GM19351 (cell line): ENCODE measurements around the gene CAMTA1.

ENCODE experiments used
- ATAC-seq: cut with Tn5 transposase; IDR thresholded peaks from one replicate; pipeline ENCODE4 v1.9.1; 2021; ENCODE audit warnings: mild to moderate bottlenecking, moderate library complexity; ENCODE audit not compliant: unreplicated experiment

CAMTA1 gene

DNA sequence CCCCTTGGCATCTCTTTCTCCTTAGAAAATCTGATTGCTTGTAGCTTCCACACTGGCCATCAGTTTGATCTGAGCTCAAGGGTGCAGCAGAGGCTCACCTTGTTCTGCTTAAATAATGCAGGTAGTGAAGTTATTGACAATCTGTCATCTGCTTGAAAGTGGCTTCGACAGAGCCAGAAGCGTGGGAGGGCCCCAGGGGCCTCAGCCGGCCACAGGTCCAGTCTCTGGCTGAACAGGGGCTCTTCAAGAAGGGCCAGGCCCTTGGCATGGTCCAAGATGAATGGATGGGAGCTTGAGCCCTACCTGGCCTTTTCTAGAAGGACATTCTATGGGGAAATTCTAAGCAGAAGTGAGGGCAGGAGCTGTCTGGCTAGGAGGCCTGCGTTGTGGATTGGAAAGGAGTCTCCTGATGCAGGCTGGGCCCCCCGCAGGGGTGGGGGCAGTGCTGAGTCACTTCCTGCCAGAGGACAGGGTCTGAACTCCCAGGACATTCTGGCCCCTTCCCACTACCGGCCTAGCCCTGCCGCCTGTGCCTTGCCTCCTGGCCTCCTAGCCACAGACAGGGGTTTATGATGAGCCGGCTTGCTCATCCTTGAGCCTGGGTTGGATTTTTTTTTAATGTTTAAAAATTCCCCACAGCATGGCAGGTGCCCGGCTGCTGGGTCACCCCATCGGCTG is 823.5 kb downstream of the CAMTA1 start:
- ATAC-seq: no peak

DNA sequence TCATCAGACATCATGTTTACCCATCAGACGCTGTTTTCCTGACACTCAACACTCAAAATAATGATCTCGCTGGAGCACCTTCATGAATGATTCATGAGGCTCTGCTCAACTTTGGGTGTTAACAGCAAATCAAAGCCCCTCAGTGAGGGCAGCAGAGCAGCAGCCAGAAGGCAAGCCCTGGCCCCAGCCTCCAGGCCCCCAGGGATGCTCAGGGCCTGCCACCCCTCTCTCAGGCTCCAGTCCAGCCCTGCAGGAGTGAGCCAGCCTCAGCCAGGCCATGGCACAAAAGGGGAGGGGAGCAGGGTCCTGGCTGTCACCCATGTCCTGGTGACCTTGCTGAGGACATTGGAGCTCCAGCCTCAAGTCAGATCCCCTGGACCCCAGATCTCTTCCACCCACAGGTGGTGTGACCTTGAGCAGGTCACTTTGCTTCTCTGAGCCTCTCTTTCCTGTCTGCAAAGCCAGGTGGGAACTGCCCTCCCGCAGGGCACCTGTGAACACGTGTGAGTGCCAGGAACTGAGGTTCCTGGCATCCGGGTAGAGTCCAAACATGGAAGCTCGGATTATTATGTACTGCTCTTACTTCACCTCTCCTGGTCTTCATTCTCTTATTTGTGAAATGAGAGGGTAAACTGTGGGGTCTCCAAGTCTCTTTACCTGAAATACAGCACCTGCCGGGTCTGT is 824.2 kb downstream of the CAMTA1 start:
- ATAC-seq: no peak

DNA sequence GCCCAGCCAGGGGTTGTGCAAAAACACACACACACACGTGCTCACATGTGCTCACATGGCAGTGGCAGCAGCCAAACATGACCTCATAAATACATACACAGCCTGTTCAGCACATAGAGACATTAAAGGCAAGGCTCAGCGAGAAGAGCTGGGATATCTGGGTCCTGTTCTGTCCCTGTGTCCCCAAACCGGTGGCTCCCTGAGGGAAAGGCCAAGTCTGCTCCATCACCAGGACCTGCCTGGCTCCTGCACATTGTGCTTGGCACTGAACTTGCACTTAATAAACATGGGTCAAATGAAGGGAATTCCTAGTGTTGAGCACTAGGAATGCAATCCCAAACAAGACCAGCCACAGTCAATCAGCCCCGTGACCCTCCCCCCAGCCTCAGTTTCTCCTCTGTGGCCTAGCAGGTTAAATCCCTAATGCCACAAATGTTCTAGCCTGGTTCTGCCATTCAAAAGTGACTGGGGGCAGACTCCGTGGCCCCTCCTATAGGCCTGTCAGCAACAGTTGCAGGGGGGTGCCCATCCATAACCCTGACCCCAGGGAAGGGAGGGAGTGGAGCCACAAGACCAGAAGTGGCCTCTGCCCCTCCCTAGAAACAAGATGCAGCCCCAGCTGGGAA is 825.0 kb downstream of the CAMTA1 start:
- ATAC-seq: no peak

DNA sequence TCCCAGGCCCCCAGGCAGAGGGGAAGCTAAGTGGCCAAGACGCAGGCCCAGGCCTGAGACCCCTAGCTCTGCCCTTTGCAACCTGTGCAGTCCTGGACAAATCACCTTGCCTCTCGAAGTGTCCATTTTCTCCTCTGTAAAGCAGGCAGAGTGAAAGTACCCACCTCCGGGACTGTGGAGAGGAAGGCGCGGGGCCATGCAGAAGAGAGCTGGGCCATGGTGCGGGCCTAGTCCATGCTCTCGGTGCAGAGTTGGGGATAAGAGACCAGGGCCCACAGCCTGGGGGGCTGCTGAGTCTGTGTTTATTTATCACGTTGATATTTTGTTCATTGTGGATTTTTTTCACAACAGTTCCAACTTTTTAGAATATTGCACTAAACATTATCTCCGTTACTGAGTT is 825.7 kb downstream of the CAMTA1 start:
- no peak for ATAC-seq

DNA sequence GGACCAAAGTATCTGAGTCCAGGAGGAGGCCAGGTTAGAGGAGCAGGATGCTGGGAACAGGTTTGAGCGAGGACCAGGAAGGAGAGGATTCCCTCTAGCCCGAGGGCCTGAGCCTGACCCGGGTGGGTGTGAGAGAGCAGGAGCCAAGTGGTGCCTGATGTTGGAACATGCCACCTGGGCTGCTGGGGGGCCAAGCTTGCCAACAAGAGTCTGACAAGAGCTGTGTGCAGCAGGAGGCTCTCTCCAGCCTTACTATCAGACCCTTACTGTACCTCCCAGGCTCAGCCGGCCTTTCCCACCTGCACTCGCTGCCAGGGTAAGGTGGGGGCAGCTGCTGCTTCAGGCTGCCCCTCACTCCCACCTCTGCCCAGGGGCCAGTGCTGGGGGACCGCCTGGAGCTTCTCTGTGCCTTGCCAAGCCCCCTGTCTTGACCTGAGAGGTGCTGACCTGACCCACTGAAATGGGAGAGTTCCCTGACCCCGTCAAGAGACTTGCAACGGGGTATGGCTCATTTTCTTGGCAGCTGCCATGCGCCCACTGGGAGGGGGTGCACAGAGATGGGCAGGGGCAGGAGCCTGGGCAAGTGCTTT is 826.3 kb downstream of the CAMTA1 start:
- no peak for ATAC-seq

DNA sequence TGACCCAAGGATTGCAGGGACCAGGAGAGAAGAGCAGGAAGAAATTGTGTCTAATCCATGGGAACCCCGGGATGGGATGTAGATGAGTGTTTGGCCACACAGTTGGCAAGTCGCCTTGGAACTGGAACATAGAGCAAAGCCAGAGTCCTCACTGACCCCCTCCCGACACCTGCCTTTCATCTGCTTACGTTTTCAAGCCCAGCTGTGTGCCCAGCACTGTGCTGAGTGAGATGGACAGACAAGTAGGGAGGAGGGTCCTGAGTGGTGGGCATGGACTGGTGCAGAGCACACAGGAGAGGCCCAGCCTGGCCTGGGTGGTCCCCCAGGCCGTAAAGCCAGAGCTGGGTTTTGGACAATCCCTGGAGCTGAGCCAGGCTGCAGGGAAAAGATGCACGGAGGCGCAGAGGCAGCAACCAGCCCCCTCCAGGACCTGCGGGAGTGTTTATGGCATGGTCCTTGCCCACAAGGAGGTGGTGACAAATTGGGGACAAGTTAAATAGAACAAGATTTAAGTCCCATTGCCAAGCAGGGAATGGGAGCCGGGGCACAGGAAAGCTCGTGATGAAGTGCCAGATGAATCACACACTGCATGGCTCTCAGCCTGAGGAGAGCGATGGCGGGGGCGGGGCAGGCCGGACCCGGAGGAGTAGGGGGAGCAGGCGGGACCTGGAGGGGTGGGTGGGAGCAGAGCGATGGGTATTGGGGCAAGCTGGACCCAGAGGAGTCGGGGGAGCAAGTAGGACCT is 828.0 kb downstream of the CAMTA1 start:
- ATAC-seq: no peak

DNA sequence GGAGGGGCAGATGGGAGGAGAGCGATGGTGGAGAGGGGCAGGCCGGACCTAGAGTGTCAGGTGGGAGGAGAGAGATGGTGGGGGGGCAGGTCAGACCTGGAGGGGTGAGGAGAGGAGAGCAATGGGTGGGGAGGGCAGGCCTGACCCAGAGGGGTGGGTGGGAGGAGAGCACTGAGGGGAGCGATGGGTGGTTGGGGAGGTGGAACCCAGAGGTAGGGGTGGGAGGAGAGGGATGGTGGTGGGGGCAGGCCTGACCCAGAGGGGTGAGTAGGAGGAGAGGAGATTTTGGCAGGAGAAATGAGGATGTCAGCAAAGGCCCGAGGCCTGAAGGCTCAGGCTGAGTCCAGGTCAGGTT is 828.6 kb downstream of the CAMTA1 start:
- ATAC-seq: no peak

DNA sequence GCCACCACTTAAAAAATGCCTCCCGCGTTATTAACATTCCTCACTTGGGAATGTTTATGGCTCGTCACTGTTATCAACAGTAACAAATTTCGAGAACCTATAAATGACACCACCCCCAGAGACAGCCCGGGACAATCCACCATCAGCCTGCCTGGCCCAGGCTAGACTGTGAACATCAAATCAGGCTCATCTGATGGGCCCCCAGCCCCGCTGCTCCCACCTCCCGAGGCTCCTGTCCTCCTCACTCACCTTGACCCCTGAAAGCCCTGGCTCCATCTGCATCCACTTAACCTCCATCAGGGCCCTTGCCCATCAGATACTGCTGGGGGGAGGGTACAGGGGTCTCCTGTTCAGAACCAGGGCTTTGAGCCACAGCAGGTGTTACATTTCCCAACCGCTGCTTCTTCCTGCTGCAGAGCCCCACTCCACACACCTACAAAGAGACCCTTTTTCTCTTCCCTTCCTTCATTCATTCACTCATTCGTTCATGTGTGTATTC is 829.4 kb downstream of the CAMTA1 start:
- no peak for ATAC-seq

DNA sequence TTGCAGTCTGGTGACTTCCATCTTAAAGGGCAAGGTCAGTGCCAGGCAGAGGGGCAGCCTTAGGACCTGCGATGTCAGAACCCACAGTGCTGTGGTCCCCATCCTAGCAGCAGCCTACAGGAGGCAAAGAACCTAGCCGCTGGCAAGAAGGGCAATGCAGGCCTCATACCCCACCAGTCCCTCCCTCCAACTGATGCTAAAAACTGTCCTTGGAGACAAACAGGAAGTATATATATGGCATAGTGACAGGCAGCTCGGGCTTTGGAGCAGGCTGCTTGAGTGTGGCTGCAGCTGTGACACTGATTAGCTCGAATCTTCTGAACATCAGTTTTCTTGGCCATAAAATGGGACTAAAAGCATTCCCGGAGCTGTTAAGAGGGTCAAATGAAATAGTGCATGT is 829.9 kb downstream of the CAMTA1 start:
- no peak for ATAC-seq

DNA sequence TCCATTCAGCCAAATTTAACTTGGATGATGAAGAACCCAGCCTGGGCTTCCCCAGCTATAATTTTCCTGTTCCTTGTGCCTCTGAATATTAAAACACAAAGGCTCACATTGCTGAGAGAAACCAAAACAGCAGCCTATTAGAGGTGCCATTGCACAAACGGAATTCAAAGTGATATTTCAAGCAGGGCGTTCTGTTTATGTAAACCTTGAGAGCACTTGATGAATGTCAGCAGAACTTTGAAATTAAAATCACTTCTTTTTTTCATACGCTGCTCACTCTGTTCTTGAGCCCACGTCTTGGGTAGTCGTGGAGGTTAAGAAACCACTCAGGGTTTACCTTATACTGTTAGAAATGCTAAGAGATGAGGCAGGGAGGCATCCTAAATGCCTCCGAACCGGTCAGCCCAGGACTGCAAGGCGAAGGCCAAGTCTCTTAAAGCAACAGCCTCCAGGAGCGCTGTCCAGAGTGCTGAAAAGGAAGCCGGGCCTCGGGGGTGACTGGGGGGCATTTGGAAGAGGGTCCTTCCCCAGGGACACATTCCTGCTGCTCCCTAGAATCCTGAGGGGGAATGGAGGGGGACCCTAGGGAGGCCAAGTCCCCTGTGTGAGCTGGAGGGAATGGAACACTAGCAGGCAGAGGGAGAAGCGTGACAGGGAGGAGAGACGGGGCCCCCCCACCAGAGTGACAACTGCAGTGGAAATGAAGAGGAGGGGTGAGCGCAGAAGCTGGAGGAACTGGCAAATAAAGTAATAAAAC is 831.0 kb downstream of the CAMTA1 start:
- no peak for ATAC-seq

DNA sequence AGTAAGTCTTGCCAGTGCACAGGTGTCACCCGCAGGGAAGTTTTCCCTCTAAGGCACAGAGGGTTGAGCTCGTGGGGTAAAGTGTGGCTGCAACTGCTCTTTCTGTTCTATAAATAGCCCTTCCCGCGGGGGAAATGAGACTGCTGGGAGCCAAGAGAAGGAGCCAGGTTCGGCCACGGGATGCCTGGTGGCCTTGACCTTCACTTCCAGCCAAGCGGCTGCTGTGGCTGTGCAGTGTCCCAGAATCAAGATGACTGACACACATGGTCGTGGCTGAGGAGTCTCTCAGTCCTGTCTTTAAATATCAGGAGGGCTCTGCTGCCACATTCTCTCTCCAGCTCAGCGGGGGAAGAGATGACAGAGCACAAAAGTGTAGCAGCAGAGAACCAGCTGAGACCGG is 831.7 kb downstream of the CAMTA1 start:
- ATAC-seq: no peak

DNA sequence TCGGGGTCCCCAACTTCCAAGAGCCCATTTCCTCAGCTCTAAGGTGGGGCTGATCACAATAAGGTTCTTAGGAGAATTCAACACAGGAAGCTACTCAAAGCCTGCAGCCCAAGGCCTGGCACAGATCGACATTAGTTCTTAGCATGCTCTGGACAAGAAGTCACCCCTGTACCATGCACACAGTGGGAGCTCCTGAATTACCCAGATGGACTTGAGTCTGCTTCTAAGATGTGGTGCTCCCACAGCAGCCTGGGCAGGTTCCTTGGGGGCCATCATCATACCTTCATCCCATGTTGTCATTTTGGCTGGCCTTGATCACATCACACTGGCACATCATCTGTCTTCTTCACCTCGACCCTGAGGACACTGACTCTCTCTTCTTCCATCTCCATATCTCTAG is 832.6 kb downstream of the CAMTA1 start:
- no peak for ATAC-seq

DNA sequence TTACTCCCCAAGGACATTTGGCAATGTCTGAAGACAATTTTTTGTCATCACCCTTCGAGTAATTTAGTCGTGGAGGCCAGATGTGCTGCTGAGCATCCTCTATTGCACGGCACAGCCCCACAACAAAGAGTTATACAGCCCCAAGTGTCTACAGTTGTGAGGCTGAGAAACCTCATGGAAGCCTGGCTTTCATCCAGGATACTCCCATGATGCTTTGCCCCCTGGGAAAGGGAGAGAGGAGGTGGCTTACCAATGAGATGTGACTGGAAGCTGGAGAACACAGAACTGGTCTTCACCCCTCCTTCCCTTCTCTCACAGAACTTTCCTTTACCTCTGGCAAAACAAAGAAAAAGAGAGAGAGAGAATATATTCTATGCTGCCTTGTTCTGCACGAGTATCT is 834.9 kb downstream of the CAMTA1 start:
- no peak for ATAC-seq

DNA sequence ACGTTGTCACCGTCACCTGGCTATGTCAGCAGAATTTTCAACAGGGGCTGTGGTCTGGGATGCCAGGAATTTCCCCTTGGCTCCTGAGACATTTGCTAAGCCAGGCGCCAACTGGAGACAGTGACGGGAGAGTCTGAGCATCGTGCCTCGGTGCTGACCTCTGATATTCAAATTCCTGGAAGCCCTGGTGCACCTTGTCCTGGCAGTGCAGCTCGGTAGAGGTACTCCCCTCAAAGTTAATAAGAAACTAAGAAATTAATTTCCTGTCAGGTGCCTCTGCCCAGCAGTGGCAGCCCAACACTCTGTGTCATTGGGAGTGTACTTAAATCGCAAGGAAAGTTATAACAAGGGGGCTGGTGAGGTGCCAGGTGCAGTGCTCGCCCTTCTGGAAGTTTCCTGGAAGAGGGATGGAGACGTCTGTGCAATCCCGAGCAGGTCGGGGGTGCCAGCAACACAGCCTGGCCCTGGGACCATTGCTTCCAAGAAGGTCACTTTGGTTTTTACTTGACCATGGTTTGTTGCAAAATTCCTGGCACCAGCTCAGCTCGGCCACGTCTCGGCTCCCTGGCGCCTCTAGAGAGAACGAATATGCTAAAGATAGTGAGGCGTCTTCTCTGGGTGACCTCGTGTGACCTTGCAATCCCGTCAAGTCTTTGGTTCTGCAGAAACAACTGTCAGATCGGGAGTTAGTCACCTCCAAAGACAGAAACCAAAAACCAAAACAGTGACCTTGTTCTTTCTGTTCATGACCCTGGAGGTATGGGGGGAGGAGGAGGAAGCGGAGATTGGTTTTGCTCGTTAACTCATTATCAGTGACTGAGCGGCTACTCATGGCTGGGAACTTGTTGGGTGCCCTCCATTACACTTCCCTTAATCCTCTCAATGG is 836.3 kb downstream of the CAMTA1 start:
- ATAC-seq: no peak

DNA sequence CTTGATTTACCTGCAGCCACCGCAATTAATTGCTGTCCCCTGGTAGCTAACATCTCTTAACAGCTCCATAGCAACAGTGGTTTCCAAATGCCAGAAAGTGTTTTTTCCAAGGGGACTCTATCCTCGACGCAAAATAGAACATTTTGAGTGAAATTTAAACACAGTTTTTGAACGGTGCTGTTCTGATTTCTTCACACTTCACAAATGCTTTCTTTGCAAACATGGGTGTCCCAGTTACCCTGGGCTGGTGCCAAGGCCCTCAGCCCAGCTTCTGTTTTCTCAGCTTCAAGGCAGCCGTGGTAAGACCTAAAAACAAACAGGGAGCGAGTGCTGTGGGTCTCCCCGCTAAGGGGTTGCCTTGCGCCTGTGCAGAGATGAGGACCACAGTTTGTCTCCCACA is 838.6 kb downstream of the CAMTA1 start:
- no peak for ATAC-seq

DNA sequence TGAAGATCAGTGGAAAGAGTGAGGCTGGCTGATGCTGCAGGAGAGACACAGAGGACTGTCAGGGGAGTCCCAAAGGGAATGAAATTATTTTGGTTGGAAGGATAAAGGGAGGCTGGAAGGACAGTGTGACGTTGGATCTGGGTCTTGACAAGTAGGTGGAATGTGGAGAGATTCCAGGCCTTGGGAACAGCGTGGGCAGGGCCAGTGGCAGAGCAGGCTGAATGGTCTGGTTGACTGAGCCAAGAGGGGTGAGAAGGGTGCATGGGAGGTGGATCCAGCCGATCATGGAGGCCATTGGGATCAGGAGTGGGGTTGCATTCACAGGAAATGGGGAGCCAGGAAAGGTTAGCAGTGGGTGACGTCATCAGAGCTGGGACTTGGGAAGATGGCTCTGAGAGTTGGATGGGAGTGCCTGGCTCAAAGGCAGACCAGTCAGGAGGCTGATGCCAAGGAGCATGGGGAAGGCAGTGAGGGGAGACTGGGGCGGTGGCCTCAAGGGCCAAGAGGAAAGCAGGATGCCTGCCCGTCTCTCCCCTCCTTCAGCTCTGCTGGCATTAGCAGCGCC is 839.6 kb downstream of the CAMTA1 start:
- no peak for ATAC-seq

DNA sequence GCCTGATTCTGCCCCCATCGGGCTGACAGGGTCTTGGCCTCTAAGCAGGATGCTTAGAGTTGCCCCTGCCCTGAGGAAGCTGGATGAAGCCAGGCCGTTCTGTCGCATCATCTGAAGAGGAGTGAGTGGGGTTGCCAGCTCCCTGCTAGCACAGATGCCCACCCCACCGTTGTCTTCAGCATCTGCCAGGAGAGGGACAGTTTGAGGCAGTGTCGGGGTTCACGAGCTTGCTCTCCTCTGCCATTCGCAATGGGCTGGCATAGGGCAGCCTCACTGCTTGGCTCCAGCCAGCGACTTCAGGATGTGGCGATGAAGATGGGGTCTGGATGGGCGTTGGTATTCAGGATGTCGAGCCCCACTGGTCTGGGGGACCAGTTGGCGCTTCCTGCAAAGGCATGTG is 840.1 kb downstream of the CAMTA1 start:
- ATAC-seq: no peak

DNA sequence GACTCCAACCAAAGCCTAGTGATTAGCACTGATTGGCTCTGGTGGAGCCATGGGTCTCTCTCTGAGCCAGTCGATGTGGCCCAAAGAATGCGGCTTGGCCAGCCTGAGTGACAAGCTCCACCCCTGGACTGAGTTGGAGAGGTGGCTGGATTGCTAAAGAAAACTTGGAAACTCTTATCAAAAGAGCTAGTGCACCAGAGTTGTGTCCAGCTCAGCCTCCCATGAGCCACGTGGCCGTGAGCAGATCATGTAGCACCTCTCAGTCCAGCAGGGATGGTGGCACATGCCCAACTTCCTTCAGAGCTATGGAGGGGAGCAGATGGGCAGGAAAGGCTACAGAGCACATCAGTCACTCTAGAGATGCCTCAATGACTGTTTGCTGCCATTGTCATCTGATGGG is 843.0 kb downstream of the CAMTA1 start:
- ATAC-seq: no peak

DNA sequence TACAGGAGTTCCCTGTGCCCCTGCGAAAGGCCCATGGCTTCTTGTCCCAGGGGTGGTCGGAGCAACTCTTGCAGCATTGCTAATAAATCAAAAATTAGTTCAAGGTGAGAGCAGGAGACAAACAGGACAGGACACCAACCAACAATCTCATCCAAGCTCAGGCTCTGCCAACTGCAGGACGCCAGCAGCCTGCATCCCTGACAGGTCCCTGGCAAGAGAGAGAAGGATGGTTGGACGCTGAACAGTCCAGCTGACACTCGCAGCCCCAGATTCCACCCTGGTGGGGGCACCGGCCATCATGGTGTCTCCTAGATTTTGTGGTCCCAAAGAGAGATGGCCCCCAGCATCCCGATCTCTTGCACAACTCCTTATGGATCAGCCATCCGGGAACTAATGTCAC is 843.8 kb downstream of the CAMTA1 start:
- ATAC-seq: no peak
